ENCODE results near the gene TMEM176A. TPM values are rescaled to one million over a fixed set of nuclear protein-coding genes. Genes with fewer than 3 reads are reported as not detected.

Gene TMEM176A
- total and polyA plus RNA-seq, 2 of the 8 experiments (the other 6 are each of a cell fraction or from before 2014, with no cell fraction given), result 1.3 to 1.5 TPM

GRCh38 chr7:150754951-150755350 is 45.6 kb upstream of the TMEM176A start:
- no peak overlapping the region for H3K18ac ChIP-seq (ENCODE audit: extremely low read depth, low read length)
- no peak overlapping the region for H2BK120ac ChIP-seq (replicated peaks; ENCODE audit: low read depth, low read length)
- no peaks in the 10 kb centered on the region for H3K4me1 ChIP-seq (replicated peaks in 1 of 4; ENCODE audit: control insufficient read depth in 3 of 4, insufficient read depth in 4 of 4, low read length in 3 of 4)
- H3K79me1 ChIP-seq (ENCODE audit: low read depth, low read length), result no peaks in the 10 kb centered on the region
- no peak overlapping the region for H3K27ac ChIP-seq (ENCODE audit: low read depth, low read length)
- no peaks in the 10 kb centered on the region for H3K36me3 ChIP-seq (ENCODE audit: control insufficient read depth in 2 of 4, insufficient read depth in 4 of 4, low read length in 3 of 4)
- no peak overlapping the region for H3K9ac ChIP-seq (replicated peaks in 1 of 4; ENCODE audit: extremely low read depth in 1 of 4, low read depth in 3 of 4, low read length in 3 of 4)
- H2AFZ ChIP-seq (ENCODE audit: low read length), result no peak overlapping the region
- no peak overlapping the region for H2BK5ac ChIP-seq (ENCODE audit: low read depth, low read length)
- no peaks in the 10 kb centered on the region for H3K9me3 ChIP-seq (ENCODE audit: insufficient read depth in 2 of 2, low read depth in 1 of 2, low read length in 1 of 2)
- H2BK12ac ChIP-seq (ENCODE audit: low read depth, low read length), result no peak overlapping the region
- no peak overlapping the region for H2BK20ac ChIP-seq (ENCODE audit: low read length)
- H3K23me2 ChIP-seq (ENCODE audit: low read depth, low read length), result no peaks in the 10 kb centered on the region
- H3K14ac ChIP-seq (ENCODE audit: insufficient read length), result no peak overlapping the region
- no peak overlapping the region for H3K4me2 ChIP-seq (ENCODE audit: insufficient read depth in 1 of 2, low read depth in 2 of 2, low read length in 2 of 2)
- TF ChIP-seq NRF1 (IDR thresholded peaks at IDR 0.05; ENCODE audit: low read depth, low read length), result no peak
- TF ChIP-seq JUND (IDR thresholded peaks at IDR 0.05; ENCODE audit: low read length), result no peak
- no peak for TF ChIP-seq EGR1 (IDR thresholded peaks at IDR 0.05; ENCODE audit: borderline replicate concordance, low read depth, low read length)
- TF ChIP-seq SRF (IDR thresholded peaks at IDR 0.05; ENCODE audit: low read depth, low read length), result no peak
- no peak for TF ChIP-seq EZH2 (IDR thresholded peaks at IDR 0.05; ENCODE audit: low read depth, low read length, severe bottlenecking)
- TF ChIP-seq BCL11A (IDR thresholded peaks at IDR 0.05; ENCODE audit: low read depth in 2 of 2, low read length in 2 of 2), result no peak
- TF ChIP-seq POLR2A (IDR thresholded peaks at IDR 0.05; ENCODE audit: control extremely low read depth in 1 of 2, low read depth in 2 of 2, low read length in 2 of 2), result no peak
- no peak for TF ChIP-seq SP2 (IDR thresholded peaks at IDR 0.05; ENCODE audit: low read length)
- TF ChIP-seq CHD1 (IDR thresholded peaks at IDR 0.05; ENCODE audit: low read depth, low read length), result no peak
- TF ChIP-seq CEBPB (IDR thresholded peaks at IDR 0.05; ENCODE audit: low read depth, low read length), result no peak
- peaks cover 0 to 9% (median 3%) of the 10 kb centered on the region in 4 experiments; a peak in 3 of 7 replicates for H3K27me3 ChIP-seq (replicated peaks in 1 of 4; ENCODE audit: control insufficient read depth in 3 of 4, extremely low read depth in 1 of 4, insufficient read depth in 3 of 4, low read length in 3 of 4)
- DNase-seq (ENCODE audit: low read depth in 1 of 2, low spot score in 2 of 2) (no peak), FAIRE-seq (no peak)
- H3K4ac ChIP-seq (replicated peaks; ENCODE audit: insufficient read length, low read depth, low read length), result no peak overlapping the region
- H4K20me1 ChIP-seq (replicated peaks in 1 of 2; ENCODE audit: control insufficient read depth in 1 of 2, insufficient read depth in 2 of 2, low read length in 2 of 2), result no peaks in the 10 kb centered on the region
- H4K91ac ChIP-seq (replicated peaks; ENCODE audit: insufficient read length, low read length), result no peak overlapping the region
- no peaks in the 10 kb centered on the region for H3K79me2 ChIP-seq (ENCODE audit: control insufficient read depth in 1 of 2, insufficient read depth in 2 of 2, low read length in 2 of 2)
- H3K23ac ChIP-seq (ENCODE audit: insufficient read length), result no peak overlapping the region
- no peak overlapping the region for H3K4me3 ChIP-seq (ENCODE audit: extremely low read depth in 1 of 4, insufficient read depth in 2 of 4, low read depth in 3 of 4, low read length in 4 of 4)
- H2BK15ac ChIP-seq (ENCODE audit: low read length), result no peak overlapping the region
- ChIA-PET POLR2A (ENCODE audit: partially characterized antibody) (no interaction called here), CTCF (ENCODE audit: partially characterized antibody) (interaction anchor here (0.6 to 1.5 kb wide), 10 partner anchors 11 to 469 kb away, joined by 3 to 8 read pairs (median 3); no protein-coding TSS in a partner anchor)
- no peak overlapping the region for H4K5ac ChIP-seq (ENCODE audit: insufficient read length, low read depth, low read length)
- no peak overlapping the region for H4K8ac ChIP-seq (ENCODE audit: extremely low read depth, insufficient read depth, low read length)
- no peak overlapping the region for H2AK5ac ChIP-seq (ENCODE audit: low read depth, low read length)
- H3K56ac ChIP-seq (replicated peaks; ENCODE audit: insufficient read length, low read depth, low read length), result no peak overlapping the region
